ENCODE results near the gene RGS13. TPM values are rescaled to one million over a fixed set of nuclear protein-coding genes. Genes with fewer than 3 reads are reported as not detected.

RGS13 gene
- total RNA-seq, 2 experiments from 2014 or later, result 80.4 to 214 TPM

GRCh38 chr1:192632641-192633532, 3.1 kb upstream of the RGS13 start:
- intact Hi-C loops (cut with micrococcal nuclease; ENCODE audit: unreplicated experiment), result loop anchor here (10.0 kb wide), 2 partner anchors 1592 to 1652 kb away; no protein-coding TSS in a partner anchor
- Histone ChIP-seq H3K79me2 (ENCODE audit: insufficient read depth, low read depth, low read length) (peaks cover 85% of the 10 kb centered on the region), H3K36me3 (ENCODE audit: insufficient read depth, low read length) (peaks cover 7% of the 10 kb centered on the region), H2AFZ (ENCODE audit: low read length) (peak overlapping the region; percentile 79; the same call in 1 of the 2 replicates), H3K27ac (ENCODE audit: low read depth, low read length, poor library complexity, severe bottlenecking) (peak overlapping the region; percentile 100), H3K9me3 (ENCODE audit: low read length) (no peaks in the 10 kb centered on the region), H3K9me2 (ENCODE audit: insufficient read depth, low read length) (no peaks in the 10 kb centered on the region), H3K4me3 (ENCODE audit: low read depth, low read length, poor library complexity, severe bottlenecking) (peak overlapping the region; percentile 80), H4K20me1 (ENCODE audit: insufficient read depth, low read length) (no peaks in the 10 kb centered on the region), H3K4me2 (ENCODE audit: low read length) (peak overlapping the region; percentile 85), H3K4me1 (ENCODE audit: insufficient read depth, low read length, poor library complexity, severe bottlenecking) (peaks cover 74% of the 10 kb centered on the region)
- no TSS peak for BruUV-seq (replicated peaks)
- DNase-seq (ENCODE audit: low spot score), result peak; percentile 48
- ChIA-PET POLR2A (interaction anchor here (0.7 to 9.7 kb wide), 12 partner anchors 6 to 426 kb away, joined by 3 to 211 read pairs (median 8); partner anchors contain the start of genes RGS13 and RGS2), CTCF (ENCODE audit: unreplicated experiment) (interaction anchor here (1.3 to 1.7 kb wide), 2 partner anchors 18 to 21 kb away, joined by 3 read pairs; no protein-coding TSS in a partner anchor)
- no peak for TF ChIP-seq EZH2phosphoT487 (IDR thresholded peaks at IDR 0.05; ENCODE audit: borderline replicate concordance, low read depth, low read length)
- no peak for TF ChIP-seq CTCF (conservative IDR thresholded peaks at IDR 0.05; ENCODE audit: low read length)

DNA sequence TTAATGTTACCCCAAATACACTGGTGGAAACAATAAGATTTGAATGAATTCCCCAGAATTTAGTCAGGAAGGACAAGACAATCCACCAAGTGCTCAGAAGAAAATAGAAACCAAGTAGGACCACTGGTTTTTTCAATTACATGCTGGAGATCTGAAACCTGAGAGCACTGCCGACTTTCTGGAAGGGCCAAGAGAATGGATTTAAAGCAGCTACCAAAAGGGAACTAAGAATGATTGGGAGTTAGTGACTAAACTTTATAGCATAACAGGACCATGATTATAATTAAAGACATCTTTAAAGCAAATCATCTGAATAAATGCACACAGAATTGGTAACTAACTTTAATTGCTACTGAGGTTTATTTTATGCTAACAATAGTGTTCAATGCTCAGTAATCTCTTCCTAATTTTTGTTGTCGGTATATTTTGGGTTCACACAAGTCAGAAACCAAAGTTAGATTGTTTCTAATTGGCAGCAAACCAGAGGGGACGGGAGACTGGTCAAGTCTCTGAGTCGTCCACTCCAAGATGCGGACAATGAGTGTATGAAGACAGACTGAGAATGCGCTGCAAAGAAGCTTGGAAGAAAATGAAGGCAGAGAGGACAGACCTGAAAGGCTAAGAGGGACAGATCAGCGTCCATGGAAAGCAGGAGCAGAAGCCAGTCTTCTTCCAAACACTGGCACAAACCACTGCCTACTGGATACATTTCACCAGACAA, 2.3 kb upstream of the RGS13 start:
- Histone ChIP-seq H3K9me3 (ENCODE audit: low read length) (no peaks in the 10 kb centered on the region), H3K36me3 (ENCODE audit: insufficient read depth, low read length) (peaks cover 15% of the 10 kb centered on the region), H3K4me3 (ENCODE audit: low read depth, low read length, poor library complexity, severe bottlenecking) (peak overlapping the region; percentile 80), H3K4me2 (ENCODE audit: low read length) (peak overlapping the region; percentile 85), H3K4me1 (ENCODE audit: insufficient read depth, low read length, poor library complexity, severe bottlenecking) (peaks cover 66% of the 10 kb centered on the region), H3K27ac (ENCODE audit: low read depth, low read length, poor library complexity, severe bottlenecking) (peak overlapping the region; percentile 100), H3K79me2 (ENCODE audit: insufficient read depth, low read depth, low read length) (peaks cover 87% of the 10 kb centered on the region), H3K9me2 (ENCODE audit: insufficient read depth, low read length) (no peaks in the 10 kb centered on the region), H2AFZ (ENCODE audit: low read length) (peak overlapping the region; percentile 79; the same call in 1 of the 2 replicates), H4K20me1 (ENCODE audit: insufficient read depth, low read length) (no peaks in the 10 kb centered on the region)
- CTCF ChIA-PET (ENCODE audit: unreplicated experiment), result interaction anchor here (1.3 to 1.7 kb wide), 2 partner anchors 19 to 21 kb away, joined by 3 read pairs; no protein-coding TSS in a partner anchor
- DNase-seq (ENCODE audit: low spot score), result no peak
- POLR2A ChIA-PET, result interaction anchor here (0.9 to 10.3 kb wide), 12 partner anchors 5 to 489 kb away, joined by 3 to 211 read pairs (median 6); partner anchors contain the start of gene UCHL5
- intact Hi-C loops (cut with micrococcal nuclease; ENCODE audit: unreplicated experiment), result loop anchor here (2.0 to 10.0 kb wide), 5 partner anchors 95 to 1651 kb away; partner anchors contain the start of genes RGS2, RO60 and UCHL5
- BruUV-seq (replicated peaks), result TSS peak; percentile 13
- TF ChIP-seq CTCF (conservative IDR thresholded peaks at IDR 0.05; ENCODE audit: low read length), result no peak
- no peak for TF ChIP-seq EZH2phosphoT487 (IDR thresholded peaks at IDR 0.05; ENCODE audit: borderline replicate concordance, low read depth, low read length)

Data from OCI-LY7 (cell line).